NCI-H2196 (cell line): ENCODE data around the gene POLR3E.
A peak's percentile ranks its signal among the peaks of the same experiment; 100 is the strongest.

Experiments used
- DNase-seq: peaks from one replicate; lab custom pipeline; 2025; ENCODE audit not compliant: unreplicated experiment; lab: John Stamatoyannopoulos, UW

The POLR3E gene

GRCh38 chr16:22315979-22316378 lies 18.8 kb downstream of the POLR3E start:
- DNase-seq = no peak

DNA sequence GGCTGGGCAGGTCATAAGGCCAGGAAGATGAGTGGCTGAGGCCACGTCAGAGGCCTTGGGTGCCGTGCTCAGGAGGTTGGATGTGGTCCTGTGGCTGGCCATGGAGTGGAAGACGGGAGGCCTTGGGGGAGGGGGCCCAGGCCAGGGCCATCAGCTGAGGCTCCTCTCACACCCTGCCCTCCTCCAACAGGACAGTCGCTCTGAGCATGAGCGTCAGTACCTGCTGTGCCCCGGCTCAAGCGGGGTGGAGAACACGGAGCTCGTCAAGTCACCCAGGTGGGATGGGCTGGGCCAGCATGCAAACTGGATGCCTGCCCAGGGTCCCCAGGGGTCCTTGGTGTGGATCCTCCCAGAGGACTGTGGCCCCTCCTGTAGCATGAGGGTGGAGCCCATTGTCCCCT lies 19.2 kb downstream of the POLR3E start:
- DNase-seq = no peak

DNA sequence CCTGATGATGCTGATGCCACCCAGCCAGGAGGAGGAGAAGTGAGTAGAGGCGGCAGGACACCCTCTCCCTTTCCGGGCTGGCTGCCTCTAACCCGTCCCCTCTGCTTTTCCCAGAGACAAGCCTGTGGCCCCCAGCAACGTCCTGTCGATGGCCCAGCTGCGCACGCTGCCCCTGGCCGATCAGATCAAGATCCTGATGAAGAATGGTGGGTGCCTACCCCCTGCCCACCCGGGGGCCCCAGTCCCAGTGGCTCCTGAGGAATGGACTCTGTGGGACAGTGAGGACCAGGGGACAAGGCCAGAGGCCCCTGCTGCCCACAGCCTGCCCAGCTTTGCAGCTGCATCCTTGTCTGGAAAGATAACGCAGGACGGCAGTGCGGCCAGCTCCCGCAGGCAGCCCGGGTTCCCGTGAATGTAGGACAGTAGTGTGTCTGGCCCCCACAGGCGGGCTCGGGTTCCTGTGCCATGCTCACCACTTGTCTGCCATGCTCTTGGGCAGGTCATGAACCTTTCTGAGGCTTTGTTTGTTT lies 19.9 kb downstream of the POLR3E start:
- DNase-seq = no peak

GRCh38 chr16:22317625-22318024 lies 20.4 kb downstream of the POLR3E start:
- DNase-seq = no peak

DNA sequence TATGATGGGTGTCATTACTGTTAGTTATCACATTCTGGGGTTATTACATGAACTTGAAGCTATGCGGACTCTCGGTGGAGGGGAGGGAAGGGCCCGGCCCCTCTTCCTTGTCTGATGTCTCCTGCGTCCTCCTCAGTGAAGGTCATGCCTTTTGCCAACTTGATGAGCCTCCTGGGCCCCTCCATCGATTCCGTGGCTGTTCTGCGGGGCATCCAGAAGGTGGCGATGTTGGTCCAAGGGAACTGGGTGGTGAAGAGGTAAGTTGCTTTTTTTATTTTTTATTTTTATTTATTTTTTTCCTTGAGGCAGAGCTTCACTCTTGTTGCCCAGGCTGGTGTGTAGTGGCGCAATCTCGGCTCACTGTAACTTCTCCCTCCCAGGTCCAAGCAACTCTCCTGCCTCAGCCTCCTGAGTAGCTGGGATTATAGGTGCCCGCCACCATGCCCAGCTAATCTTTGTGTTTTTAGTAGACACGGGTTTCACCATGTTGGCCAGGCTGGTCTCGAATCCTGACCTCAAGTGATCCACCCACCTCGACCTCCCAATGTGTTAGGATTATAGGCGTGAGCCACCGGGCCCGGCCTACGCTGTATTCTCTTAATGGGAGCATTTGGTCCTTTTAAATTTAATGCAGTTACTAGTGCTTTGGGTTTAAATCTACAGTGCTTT lies 21.6 kb downstream of the POLR3E start:
- peak; percentile 55 for DNase-seq

- DNase-seq = no peak
Measured at GRCh38 chr16:22320572-22321339, 23.5 kb downstream of the POLR3E start.

DNA sequence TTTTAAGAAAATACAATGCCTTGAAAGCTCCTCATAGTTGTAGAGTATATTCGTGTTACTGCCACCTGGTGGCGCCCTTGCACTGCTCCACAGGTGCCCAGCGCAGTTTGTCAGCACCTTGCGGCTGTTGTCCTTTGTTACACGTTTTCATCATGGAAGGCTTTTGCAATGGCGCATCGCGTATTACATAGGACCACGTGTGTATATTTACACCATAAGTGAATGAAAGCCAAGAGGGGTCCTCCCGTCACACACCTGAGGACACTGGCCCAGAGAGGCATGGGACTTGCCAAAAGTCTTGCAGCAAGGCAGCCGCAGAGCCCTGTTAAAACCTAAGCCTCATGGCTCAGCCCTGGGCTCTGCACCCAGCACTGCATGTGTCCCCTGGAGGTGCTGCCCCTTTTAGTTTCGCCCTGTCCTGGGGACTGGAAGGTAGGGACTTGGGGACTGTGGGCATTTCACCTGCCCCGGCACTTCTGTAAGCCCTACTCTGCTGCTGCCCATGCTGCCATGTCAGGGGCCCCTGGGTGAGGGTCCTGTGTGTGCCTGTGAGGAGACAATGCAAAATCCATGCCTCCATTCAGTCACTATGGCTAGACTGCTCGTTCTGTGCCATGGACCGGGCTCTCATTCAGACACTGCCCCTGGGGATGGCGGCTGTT lies 24.3 kb downstream of the POLR3E start:
- DNase-seq = peak; percentile 71

DNA sequence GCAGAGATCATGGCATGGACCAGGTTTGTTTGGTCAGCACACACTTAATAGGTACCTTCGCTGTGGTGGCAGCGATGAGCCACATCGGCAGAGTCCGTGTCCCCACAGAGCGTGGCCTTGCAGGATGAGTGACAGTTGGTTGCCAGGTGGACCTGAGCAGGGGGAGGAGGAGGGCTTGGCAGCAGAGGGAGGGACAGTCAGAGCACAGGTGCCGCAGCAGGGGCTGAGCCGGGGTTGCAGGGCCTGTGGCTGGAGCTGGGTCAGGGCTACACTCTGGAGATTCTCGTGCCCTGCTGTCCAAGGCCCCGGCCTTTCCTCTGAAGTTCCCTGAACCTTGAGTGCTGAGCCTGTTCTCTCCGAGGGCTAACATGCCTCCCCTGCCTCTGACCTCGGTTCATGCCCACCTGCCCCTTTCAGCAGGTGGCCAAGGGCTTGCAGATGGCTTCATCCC lies 24.8 kb downstream of the POLR3E start:
- no peak for DNase-seq

GRCh38 chr16:22322741-22323140 lies 25.5 kb downstream of the POLR3E start:
- DNase-seq = no peak

DNA sequence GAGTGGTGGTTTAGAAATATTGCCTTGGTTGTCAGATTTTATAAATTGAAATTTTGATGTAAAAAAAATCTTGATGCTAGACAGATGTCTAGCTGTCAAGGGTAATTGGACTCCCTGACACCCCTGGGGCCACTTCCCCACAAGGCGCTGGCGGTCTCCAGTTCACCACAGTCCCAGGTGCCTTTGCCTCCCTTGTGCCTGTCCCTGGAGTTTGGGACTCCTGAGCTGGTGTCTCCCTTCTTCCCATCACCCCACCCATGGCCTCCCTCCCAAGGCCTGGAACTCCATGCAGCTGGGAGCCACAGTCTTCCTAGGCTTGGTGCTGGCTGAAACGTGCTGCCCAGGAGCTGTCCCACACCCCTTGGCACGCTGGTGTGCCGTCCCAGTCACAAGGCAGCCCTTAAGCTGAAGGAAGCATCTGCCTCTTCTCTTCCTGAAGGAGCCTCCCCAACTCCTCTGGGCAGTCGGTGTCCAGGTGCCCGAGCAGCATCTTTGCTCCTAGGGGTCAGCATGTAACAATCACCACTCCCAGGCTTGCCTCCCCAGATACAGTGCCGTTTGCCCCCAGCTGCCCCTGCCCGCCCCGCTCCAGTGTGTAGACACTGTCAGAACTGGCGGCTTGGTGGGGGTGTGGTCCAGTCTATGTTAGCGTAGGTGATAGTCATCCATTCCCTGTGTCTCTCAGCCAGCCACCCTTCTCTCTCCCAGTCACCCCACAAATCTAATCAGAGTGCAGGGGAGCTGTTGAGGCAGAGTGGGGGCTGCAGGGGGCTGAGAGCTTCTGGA lies 26.2 kb downstream of the POLR3E start:
- DNase-seq = no peak

DNA sequence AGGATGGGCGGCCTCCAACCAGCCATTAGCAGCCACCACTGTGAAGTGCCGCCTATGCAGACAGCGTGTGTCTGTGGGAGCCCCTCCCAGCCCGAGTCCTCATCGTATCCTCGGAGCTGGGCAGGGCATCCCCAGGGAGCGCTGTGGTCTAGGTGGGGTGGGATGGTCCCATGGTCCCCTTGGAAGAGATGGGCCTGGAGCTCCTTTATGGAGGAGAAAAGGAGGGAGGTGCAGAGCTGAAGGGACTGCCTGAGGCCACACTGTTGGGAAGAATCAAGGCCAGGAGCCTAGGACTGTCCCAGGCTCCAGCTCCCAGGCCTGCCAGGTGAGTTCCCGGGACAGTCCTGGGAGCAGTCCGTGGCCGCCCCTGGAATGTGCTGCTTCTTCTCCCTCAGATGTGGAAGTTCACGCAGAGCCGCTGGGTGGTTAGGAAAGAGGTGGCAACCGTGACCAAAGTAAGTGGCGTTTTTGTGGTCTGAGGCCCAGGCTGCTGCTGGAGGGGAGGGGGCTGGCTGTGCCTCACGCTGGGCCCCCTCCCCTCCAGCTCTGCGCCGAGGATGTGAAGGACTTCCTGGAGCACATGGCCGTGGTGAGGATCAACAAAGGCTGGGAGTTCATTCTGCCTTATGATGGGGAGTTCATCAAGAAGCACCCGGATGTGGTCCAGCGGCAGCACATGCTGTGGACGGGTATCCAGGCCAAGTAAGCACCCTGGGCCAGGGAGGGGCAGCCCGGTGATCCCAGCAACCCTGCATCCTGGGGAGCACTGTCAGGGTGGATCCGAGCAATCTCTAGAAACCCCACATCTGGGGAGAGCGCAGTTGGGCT lies 27.0 kb downstream of the POLR3E start:
- DNase-seq = no peak

- no peak for DNase-seq
Measured at GRCh38 chr16:22324787-22325597, 27.8 kb downstream of the POLR3E start.

- DNase-seq = no peak
Measured at GRCh38 chr16:22325598-22326368, 28.6 kb downstream of the POLR3E start.

DNA sequence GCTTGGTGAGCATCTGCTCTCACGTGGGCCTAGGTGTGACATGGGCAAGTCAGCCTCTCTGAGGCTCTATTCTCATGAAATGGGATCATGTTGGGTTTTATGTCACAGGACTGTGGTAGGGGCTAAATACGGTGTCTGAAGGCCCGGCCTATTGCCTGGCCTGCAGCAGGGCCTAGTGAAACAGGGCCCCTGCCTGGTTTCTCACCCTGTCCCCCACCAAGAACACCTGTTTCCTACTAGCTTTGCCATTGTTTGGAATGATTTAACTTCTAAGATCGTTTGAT lies 29.1 kb downstream of the POLR3E start:
- DNase-seq = no peak

DNA sequence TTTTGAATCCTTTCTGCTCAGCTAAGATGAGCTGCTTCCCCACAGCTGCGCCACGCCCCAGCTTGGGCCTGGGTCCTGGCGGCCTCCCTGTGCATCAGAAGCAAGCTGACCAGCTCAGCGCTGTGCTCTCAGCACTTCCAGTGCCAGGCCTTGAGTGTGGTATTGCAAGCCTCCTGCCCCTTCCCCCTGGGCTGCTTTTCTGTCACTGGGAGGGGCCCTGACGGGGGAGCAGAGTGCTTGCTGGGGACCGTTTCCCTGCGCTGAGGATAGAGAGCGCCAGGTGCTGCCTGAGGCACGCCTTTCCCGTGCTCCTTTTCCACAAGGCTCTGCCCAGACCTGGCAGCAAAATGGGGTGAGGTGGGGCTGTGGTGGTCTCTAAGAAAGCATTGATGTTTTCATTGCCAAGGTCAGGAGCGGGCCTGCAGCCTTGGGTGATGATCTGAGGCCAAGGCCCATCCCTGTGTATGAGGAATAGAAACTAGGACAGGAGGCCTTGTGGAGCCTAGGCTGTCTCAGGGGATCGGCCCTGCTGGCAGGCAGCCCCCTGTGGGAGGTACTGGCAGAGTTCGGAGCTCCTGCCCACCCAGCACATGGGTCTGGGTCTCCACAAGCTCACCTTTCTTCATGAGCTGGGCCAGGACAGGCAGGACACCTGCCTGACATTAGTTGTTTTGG lies 29.7 kb downstream of the POLR3E start:
- no peak for DNase-seq

GRCh38 chr16:22327446-22327775 lies 30.2 kb downstream of the POLR3E start:
- DNase-seq = no peak

GRCh38 chr16:22328081-22328725 lies 31.0 kb downstream of the POLR3E start:
- no peak for DNase-seq

- no peak for DNase-seq
Measured at GRCh38 chr16:22329199-22329695, 32.0 kb downstream of the POLR3E start.
